ENCODE results near the gene B3GALNT2.

The B3GALNT2 gene

DNA sequence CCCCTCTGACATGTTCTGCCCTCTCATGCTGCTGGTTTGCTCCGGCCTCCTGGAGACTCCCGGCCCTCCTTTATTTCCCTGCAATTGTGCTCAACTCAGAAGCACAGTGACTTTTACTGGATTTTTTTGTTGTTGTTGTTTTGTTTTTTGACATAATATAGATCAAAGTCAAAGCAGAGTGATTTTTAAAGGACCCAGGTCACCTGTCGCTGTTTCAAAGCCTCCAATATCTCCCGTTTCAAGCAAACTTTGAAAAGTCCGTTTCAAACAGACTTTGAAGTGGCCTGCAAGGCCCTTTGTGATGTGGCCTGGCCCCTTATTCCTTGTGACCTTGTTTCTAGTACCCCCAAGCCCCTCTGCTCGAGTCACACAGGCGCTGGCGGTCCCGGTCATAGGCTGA is 78.9 kb downstream of the B3GALNT2 start:
- Mint-ChIP-seq H3K9me3 (no peaks in the 10 kb centered on the region), H3K4me1 (peaks cover 50% of the 10 kb centered on the region), H3K27ac (peak overlapping the region; percentile 74), H3K4me3 (no peak overlapping the region), H3K36me3 (ENCODE audit: low read depth) (peaks cover 12% of the 10 kb centered on the region), H3K27me3 (ENCODE audit: low read depth, poor library complexity) (peaks cover 4% of the 10 kb centered on the region)
- no peak for DNase-seq
- TF ChIP-seq CTCF (IDR thresholded peaks at IDR 0.05) = no peak

GRCh38 chr1:235424092-235424491 is 80.2 kb downstream of the B3GALNT2 start:
- peaks cover 17% of the 10 kb centered on the region for H3K36me3 Mint-ChIP-seq (ENCODE audit: low read depth)
- peak overlapping the region; percentile 19 for H3K4me3 Mint-ChIP-seq
- TF ChIP-seq CTCF (IDR thresholded peaks at IDR 0.05) = no peak
- H3K4me1 Mint-ChIP-seq = peaks cover 50% of the 10 kb centered on the region
- no peak for DNase-seq
- no peaks in the 10 kb centered on the region for H3K9me3 Mint-ChIP-seq
- H3K27me3 Mint-ChIP-seq (ENCODE audit: low read depth, poor library complexity) = peaks cover 4% of the 10 kb centered on the region
- H3K27ac Mint-ChIP-seq = no peak overlapping the region

- H3K9me3 Mint-ChIP-seq = no peaks in the 10 kb centered on the region
- TF ChIP-seq CTCF (IDR thresholded peaks at IDR 0.05) = no peak
- H3K4me3 Mint-ChIP-seq = no peak overlapping the region
- H3K36me3 Mint-ChIP-seq (ENCODE audit: low read depth) = peaks cover 13% of the 10 kb centered on the region
- H3K27me3 Mint-ChIP-seq (ENCODE audit: low read depth, poor library complexity) = peaks cover 4% of the 10 kb centered on the region
- peaks cover 50% of the 10 kb centered on the region for H3K4me1 Mint-ChIP-seq
- H3K27ac Mint-ChIP-seq = peak overlapping the region; percentile 96
- DNase-seq = no peak
These were observed 81.0 kb downstream of the B3GALNT2 start for GRCh38 chr1:235423214-235423652.

DNA sequence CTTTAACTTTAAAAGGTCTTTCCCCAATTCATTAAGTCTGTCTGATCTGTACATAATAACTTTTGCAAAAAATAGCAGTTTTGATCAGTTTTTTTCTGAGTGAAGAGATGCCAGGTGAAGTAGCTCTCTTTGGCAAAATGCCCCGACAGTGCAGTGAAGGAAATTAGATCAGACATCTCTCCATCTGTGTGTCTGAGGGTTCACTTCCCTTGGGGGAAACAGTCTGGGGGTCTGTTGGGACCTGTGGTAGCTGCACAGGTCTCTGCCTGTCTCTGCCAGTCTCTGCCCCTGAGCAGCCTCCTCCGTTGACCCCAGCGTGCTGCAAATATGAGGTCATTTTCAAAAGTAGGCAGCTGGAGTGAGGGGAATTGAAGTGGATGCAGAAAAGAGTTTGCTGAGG is 82.5 kb downstream of the B3GALNT2 start:
- TF ChIP-seq CTCF (IDR thresholded peaks at IDR 0.05) = no peak
- no peak for DNase-seq
- Mint-ChIP-seq H3K36me3 (ENCODE audit: low read depth) (peaks cover 4% of the 10 kb centered on the region), H3K27ac (no peak overlapping the region), H3K4me1 (peaks cover 47% of the 10 kb centered on the region), H3K9me3 (no peaks in the 10 kb centered on the region), H3K4me3 (no peak overlapping the region), H3K27me3 (ENCODE audit: low read depth, poor library complexity) (no peaks in the 10 kb centered on the region)

- peak; percentile 95 for TF ChIP-seq CTCF (IDR thresholded peaks at IDR 0.05)
- Mint-ChIP-seq H3K9me3 (no peaks in the 10 kb centered on the region), H3K27ac (no peak overlapping the region), H3K27me3 (ENCODE audit: low read depth, poor library complexity) (no peaks in the 10 kb centered on the region), H3K4me1 (peaks cover 6% of the 10 kb centered on the region), H3K4me3 (no peak overlapping the region), H3K36me3 (ENCODE audit: low read depth) (peaks cover 22% of the 10 kb centered on the region)
- peak; percentile 63 for DNase-seq
These were observed 87.1 kb downstream of the B3GALNT2 start for GRCh38 chr1:235417086-235417697.

DNA sequence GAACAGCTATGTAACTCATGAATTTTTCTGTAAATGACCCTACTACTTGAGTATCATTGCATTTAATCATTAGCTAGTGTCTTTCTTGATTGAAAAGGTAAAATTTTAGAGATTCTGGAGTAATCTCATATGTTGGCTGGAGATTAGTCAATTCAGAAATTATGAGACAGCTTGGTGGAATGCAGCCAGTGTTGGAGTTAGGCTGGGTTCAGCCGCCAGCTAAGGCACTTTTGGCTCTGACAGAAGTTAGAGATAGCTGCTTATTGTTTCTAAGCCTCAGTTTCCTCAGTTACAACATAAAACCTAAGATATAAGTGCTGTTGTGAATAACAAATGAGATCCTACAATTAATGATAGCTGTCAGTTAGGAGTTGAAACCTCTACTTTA is 87.6 kb downstream of the B3GALNT2 start:
- H3K4me3 Mint-ChIP-seq = no peak overlapping the region
- peaks cover 22% of the 10 kb centered on the region for H3K36me3 Mint-ChIP-seq (ENCODE audit: low read depth)

More for the DNA sequence above, 87.6 kb downstream of the B3GALNT2 start:
- DNase-seq = no peak
- TF ChIP-seq CTCF (IDR thresholded peaks at IDR 0.05) = no peak
- Mint-ChIP-seq H3K9me3 (no peaks in the 10 kb centered on the region), H3K4me1 (peaks cover under 1% of the 10 kb centered on the region), H3K27ac (no peak overlapping the region), H3K27me3 (ENCODE audit: low read depth, poor library complexity) (no peaks in the 10 kb centered on the region)
